ENCODE data around the gene CHRNA9.

GRCh38 chr4:40349561-40350198 lies 14.5 kb downstream of the CHRNA9 start:
- TF ChIP-seq POLR2A (IDR thresholded peaks at IDR 0.05; ENCODE audit: low read length), result no peak
- no peak for TF ChIP-seq GATA1 (IDR thresholded peaks at IDR 0.05; ENCODE audit: low read depth, low read length)
